Body of pancreas (tissue), 4 donors: ENCODE data around the gene AGXT. TPM values are rescaled to one million over a fixed set of nuclear protein-coding genes. Genes with fewer than 3 reads are reported as not detected.

Experiments used
- ATAC-seq: fragments of 150-250 bp; one replicate; pipeline ENCODE4 v1.9.1; 2016
- DNase-seq, 4 donors: peaks; one replicate each; pipeline ENCODE4 v3.0.0-alpha.2; 2019
- H3K27ac ChIP-seq, 4 donors: fragments of 200-600 bp; sonication (generic); 1 replicate in 3 of 4; 2 replicates in 1 of 4; pipeline versions ENCODE4 v1.5.1 to v1.6.1; 2016 to 2019; ENCODE audit warnings: mild to moderate bottlenecking in 1 of 4, mixed read lengths in 1 of 4, moderate library complexity in 1 of 4
- H3K27me3 ChIP-seq, 2 donors: fragments of 200-600 bp; sonication (generic); one replicate each; pipeline ENCODE4 v1.6.0; 2016; ENCODE audit warnings: mild to moderate bottlenecking in 1 of 2
- H3K36me3 ChIP-seq, 2 donors: fragments of 200-600 bp; sonication (generic); replicated peaks in 1 of 2; 2 replicates each; pipeline ENCODE4 v1.5.1; 2016; ENCODE audit warnings: low read depth in 2 of 2; ENCODE audit not compliant: insufficient read depth in 1 of 2
- H3K4me1 ChIP-seq: fragments of 200-600 bp; sonication (generic); one replicate; pipeline ENCODE4 v1.6.0; 2016
- H3K4me3 ChIP-seq, 2 donors: fragments of 200-600 bp; sonication (generic); 1 replicate in 1 of 2; 2 replicates in 1 of 2; pipeline ENCODE4 v1.5.1; 2016 to 2019
- H3K9me3 ChIP-seq, 3 donors: fragments of 200-600 bp; sonication (generic); 1 replicate in 2 of 3; 2 replicates in 1 of 3; pipeline ENCODE4 v1.5.1; 2016
- POLR2A ChIP-seq, 3 donors: fragments of 450-650 bp; IDR thresholded peaks; one replicate each; pipeline ENCODE4 v1.6.1; 2016; ENCODE audit warnings: antibody characterized with exemption in 3 of 3, mild to moderate bottlenecking in 2 of 3
- WGBS, 2 donors: methylation state at CpG; one replicate each; pipeline ENCODE4 v1.1.5; 2017; 5-methylcytosine and 5-hydroxymethylcytosine counted together
- intact Hi-C: fragments of 100-400 bp; cut with DNase I; formaldehyde crosslinking; loops from one replicate; pipeline ENCODE4 v1.15.1; 2023
- total RNA-seq, 2 donors: library from RNA; depleted of rRNA; stranded (reverse); fragments of >200 nt; gene quantifications; one replicate each; pipeline ENCODE4 v1.1.0, GENCODE V29; 2016
- TF ChIP-seq, protein P1 (sequence below), 7 experiments: fragments of 450-650 bp in 4 of 7; fragments of 200-600 bp in 3 of 7; sonication (generic) in 3 of 7; IDR thresholded peaks; one replicate each; pipeline ENCODE4 v1.5.1; 2016 to 2019; ENCODE audit warnings: antibody characterized with exemption in 7 of 7

AGXT gene
- total RNA-seq, 2 donors from 2014 or later = 1.6 TPM; not detected in 1

DNA sequence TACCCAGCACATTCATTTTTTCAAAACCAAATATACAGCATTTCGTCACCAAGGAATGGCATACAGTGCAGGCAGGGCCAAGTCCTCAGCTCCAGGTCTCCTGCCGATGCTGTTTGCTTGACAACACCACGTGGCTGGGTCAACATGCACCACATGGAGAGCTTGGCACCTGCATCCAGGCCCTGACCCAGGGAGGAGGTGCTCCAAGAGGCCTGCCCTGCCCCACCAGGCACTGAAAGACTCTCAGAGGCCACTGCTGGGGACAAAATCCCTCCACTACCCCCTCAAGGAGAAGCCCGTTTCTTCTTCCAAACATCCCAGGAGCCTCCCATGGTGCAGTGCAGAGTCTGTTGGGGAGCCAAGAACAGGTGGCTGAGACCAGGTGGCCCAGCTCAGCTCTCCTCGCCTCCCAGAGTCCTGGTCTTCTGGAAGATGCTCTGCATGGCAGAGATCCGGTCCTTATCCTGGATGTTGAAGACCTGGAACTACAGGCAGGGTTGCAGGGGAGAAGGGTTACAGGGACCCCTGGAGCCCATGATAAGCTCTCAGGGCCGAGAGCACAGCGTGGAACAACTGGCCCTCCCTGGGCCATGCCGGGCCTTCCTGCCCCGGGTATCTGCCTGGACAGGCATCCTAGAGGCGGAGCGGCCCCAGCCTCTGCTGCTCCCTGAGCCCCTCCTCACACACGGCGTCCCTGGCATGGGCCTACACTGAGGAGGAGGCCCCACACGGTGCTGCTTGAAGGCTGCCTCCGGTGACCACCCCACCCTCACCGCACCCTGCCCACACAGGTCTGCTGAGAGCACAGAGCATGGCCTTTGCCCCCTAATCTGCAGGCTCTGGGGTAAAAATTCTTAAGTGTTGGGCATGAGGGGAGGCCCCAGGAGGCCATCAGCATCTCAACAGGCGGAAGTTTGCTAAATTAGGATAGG, 18.3 kb downstream of the AGXT start:
- no peaks in the 10 kb centered on the region for H3K9me3 ChIP-seq
- H3K36me3 ChIP-seq = no peaks in the 10 kb centered on the region
- 71 to 82% methylated on average over 7 to 18 of the region's 18 CpGs for WGBS, 2 donors
- no peak overlapping the region for H3K4me3 ChIP-seq
- DNase-seq = peak in 2 of 4 donors; percentile 21 to 25
- no peak overlapping the region for H3K27ac ChIP-seq
- intact Hi-C loops = no loop called here
- no peaks in the 10 kb centered on the region for H3K4me1 ChIP-seq
- TF ChIP-seq POLR2A (IDR thresholded peaks at IDR 0.05) = no peak
- TF ChIP-seq, protein P1, sequence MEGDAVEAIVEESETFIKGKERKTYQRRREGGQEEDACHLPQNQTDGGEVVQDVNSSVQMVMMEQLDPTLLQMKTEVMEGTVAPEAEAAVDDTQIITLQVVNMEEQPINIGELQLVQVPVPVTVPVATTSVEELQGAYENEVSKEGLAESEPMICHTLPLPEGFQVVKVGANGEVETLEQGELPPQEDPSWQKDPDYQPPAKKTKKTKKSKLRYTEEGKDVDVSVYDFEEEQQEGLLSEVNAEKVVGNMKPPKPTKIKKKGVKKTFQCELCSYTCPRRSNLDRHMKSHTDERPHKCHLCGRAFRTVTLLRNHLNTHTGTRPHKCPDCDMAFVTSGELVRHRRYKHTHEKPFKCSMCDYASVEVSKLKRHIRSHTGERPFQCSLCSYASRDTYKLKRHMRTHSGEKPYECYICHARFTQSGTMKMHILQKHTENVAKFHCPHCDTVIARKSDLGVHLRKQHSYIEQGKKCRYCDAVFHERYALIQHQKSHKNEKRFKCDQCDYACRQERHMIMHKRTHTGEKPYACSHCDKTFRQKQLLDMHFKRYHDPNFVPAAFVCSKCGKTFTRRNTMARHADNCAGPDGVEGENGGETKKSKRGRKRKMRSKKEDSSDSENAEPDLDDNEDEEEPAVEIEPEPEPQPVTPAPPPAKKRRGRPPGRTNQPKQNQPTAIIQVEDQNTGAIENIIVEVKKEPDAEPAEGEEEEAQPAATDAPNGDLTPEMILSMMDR (IDR thresholded peaks at IDR 0.05) = no peak
- no peaks in the 10 kb centered on the region for H3K27me3 ChIP-seq
- ATAC-seq = no peak

DNA sequence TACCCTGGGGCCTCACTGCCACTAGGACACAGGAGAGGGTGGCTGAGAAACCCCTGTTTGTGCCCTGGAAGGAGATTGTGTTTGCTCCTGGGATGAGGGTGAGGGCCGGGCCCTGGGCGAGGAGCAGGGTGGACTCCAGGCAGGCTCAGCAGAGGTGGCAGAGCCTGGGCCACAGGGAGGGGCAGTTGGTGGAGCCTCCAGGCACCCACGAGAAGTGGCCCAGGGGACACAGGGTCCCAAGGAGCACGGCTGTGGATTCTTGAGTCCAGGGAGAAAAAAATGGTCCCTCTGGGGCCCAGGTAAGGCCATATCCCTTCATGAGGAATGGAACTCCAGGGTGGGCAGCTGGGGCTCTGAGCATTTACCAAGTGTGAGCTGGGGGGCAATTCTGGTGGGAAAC, 19.0 kb downstream of the AGXT start:
- H3K9me3 ChIP-seq = no peaks in the 10 kb centered on the region
- TF ChIP-seq, protein P1 (IDR thresholded peaks at IDR 0.05) = no peak
- TF ChIP-seq POLR2A (IDR thresholded peaks at IDR 0.05) = no peak
- ATAC-seq (no peak), DNase-seq (peak in 1 of 4 donors; percentile 4)
- WGBS, 2 donors = 87 to 90% methylated on average over 4 of the region's 4 CpGs
- H3K4me1 ChIP-seq = no peaks in the 10 kb centered on the region
- no peak overlapping the region for H3K27ac ChIP-seq
- intact Hi-C loops = no loop called here
- H3K4me3 ChIP-seq = no peak overlapping the region
- no peaks in the 10 kb centered on the region for H3K36me3 ChIP-seq
- H3K27me3 ChIP-seq = no peaks in the 10 kb centered on the region

DNA sequence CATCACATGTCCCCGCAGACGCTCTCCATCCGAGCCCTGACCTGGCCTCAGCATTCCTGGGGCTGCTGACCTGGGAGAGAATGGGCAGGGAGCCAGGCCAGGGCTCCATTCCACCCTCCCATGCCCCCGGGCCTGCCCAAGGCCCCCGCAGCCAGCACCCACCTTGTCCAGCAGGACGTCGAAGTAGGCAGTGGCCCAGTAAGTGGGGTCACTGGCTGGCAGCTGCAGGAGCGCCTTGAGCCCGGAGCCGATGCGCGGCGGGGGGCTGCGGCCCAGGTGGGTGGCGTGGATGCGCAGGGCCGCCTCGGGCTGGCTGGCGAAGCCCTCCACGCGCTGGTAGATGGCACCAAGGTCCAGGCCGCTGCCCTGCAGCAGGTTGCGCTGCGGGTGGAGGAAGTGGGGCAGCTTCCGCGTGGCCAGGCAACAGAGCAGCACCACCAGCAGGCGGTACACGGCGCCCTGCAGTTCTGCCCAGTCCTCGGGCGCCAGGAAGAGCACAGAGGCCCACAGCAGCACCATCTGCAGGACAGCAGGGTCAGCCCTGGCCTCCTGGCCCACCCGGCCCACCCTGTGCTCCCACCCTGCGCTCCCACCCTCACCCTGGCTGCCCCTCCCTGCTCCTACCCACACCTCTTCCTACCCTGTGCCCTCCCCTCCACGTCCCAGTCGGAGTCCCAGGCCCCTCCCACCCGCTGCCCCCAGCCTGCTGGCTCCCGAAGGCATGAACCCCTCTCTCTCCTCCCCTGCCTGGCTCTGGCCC, 19.7 kb downstream of the AGXT start:
- no peak overlapping the region for H3K27ac ChIP-seq
- intact Hi-C loops = no loop called here
- no peak overlapping the region for H3K4me3 ChIP-seq
- H3K4me1 ChIP-seq = no peaks in the 10 kb centered on the region
- no peak for ATAC-seq
- WGBS, 2 donors = 79 to 92% methylated on average over 6 to 33 of the region's 37 CpGs
- H3K27me3 ChIP-seq = no peaks in the 10 kb centered on the region
- DNase-seq = no peak
- TF ChIP-seq POLR2A (IDR thresholded peaks at IDR 0.05) = no peak
- TF ChIP-seq, protein P1 (IDR thresholded peaks at IDR 0.05) = no peak
- no peaks in the 10 kb centered on the region for H3K9me3 ChIP-seq
- H3K36me3 ChIP-seq = no peaks in the 10 kb centered on the region

DNA sequence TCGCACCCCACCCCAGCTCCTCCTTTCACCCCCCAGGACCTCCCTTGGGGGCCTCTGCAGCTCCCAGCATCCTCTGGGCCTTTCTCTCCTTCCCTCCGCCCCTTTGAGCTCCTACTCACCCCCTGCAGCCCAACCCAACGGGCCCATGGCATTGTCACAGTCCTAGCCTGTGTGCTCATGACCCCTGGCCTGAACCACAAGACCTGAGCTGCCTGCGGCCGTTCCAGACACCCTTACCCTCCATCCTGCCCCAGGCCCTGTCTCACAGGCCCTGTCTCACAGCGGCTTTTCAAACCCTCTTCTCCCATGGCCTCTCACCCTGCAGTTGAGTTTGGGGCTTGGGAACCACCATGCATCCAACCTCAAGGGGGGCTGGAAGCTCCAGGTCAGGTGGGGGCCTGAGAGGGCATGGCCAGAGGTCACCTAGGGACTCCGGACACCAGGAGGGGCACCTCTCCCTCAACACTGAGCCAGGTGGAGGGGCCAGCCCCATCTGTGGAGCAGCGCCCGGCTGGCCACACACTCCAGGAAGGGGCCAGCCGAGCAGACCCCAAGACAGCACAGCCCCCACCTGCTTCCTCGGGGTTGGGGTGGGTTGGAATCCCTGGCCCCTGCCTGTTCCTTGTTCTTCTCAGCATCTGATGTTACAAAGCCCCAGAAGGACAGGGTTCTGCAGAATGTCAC, 20.4 kb downstream of the AGXT start:
- ATAC-seq (no peak), DNase-seq (no peak)
- Histone ChIP-seq H3K27ac (no peak overlapping the region), H3K4me1 (no peaks in the 10 kb centered on the region), H3K36me3 (no peaks in the 10 kb centered on the region), H3K9me3 (no peaks in the 10 kb centered on the region), H3K27me3 (no peaks in the 10 kb centered on the region), H3K4me3 (no peak overlapping the region)
- 80 to 82% methylated on average over 7 to 11 of the region's 11 CpGs for WGBS, 2 donors
- TF ChIP-seq, protein P1 (IDR thresholded peaks at IDR 0.05) = no peak
- TF ChIP-seq POLR2A (IDR thresholded peaks at IDR 0.05) = no peak
- intact Hi-C loops = no loop called here
